NCI-H774 (cell line): ENCODE data around the gene CLRN1.
A peak's percentile ranks its signal among the peaks of the same experiment; 100 is the strongest.

Experiments
- DNase-seq: peaks from one replicate; lab custom pipeline; 2025; lab: John Stamatoyannopoulos, UW

The CLRN1 gene

DNA sequence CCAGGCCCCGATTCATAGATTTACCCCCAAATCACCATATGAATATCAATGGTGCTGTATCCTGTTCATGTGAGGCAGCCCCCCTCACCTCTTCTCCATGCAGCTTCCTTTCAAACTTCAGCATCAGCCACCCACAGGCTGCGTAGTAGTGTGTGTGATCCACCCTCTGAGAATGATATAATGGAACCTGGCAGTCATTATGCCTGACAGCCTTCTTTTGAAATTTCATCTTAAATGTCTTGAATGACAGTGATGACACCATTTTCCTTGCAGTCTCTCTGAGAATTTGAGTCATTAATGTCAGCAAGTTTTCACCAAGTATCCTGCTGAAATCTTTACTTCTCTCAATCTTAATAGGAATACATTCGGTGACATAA, 3.5 kb upstream of the CLRN1 start:
- DNase-seq = no peak

DNA sequence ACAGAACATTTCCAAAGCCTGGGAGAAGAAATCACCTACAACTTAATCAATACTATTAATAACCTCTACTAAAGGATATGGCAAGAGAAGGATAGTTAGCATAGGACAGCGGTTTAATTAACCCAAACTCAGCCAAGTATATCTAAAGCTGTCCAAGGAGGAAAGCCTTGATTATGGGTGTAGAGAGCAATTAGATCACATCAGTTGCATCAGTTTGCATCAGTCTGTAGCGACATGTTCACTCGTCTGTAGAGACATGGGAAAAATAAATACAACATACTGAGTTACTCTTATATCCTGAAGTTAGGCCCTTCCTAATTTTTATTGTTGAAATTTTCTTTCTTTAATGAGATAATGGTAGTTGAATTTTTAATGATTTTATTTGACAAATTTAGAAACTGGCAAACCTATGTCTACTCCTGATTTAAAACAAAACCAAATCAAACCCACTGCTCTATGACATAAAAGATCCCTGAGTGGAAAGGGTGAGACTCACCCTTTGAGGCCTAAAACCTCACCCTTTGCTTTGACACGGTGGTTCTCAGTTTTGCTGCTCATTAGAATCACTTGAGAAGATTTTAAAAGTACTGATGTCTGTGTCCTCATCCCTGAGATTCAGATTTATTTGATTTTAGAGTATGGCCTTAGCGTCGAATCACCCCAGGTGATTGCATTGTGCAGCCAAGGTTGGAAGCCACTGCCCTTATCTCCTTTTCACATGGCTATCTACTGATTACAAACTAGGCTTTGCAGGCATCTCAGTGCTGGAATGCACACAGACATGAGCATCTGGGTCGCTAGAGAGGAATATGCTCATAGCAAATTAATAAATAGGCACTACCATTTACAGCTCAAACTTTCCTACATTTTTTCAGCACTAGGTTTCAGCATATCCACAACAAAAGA, 2.8 kb upstream of the CLRN1 start:
- no peak for DNase-seq

DNA sequence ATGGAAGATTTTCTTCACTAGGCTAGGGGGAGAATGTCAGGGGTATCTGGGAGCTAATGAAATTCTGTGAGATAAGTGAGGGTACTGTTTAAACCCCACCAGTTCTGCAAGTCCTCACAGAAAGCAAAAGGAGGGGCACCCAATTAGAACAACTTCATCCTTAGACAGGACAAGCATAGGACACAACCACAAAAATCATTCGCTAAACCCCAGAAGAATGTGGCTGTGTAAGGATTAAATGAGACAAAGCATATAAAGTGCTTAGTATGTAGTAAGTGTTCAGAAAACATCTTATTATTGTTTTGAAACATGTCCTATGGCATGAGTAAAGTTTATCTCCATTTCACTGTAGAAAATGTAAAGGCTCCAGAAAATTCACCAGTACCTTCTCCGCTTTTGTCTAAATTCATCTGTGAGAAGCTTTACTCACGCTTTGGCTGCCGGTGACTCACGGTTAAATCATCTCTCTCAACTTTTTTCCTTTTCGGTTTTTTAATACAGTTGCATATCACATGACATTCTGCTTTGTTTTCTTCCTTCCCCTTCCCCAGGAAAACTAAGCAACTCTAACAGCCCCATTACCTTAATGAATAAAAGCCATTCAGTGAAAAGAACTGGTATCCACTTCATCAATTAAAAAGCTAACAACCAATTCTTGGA, 1.7 kb downstream of the CLRN1 start:
- DNase-seq = no peak

DNA sequence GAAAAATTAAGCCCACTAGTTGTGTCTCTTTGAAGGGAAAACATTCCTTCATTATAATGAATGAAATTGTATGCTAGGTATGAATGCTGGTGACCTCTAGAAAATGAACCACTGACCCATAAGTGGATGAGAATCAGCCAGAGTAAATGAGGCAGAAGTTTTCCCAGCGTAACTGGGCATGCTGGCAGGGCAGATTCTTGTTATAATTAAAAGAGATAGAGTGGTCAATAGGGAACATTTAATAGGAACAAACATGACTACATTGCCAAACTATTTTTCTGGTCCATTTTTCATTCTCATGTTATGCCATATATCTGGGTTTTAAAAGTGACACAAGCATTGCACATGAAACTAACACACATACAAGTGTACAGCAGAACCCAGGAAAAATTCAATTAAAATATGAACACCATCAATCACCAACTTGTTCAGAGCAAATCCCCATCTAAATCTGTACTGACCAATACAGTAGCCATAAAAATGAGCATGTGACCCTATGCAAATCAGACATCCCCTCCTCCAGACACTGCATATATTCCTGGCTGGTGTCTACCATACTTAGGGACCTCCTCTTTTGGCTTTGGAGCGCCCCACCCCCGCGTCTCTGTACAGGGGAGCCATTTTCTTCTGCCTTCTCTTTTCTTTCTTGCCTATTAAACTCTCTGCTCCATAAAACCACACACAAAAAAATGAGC, 4.0 kb downstream of the CLRN1 start:
- DNase-seq = no peak

DNA sequence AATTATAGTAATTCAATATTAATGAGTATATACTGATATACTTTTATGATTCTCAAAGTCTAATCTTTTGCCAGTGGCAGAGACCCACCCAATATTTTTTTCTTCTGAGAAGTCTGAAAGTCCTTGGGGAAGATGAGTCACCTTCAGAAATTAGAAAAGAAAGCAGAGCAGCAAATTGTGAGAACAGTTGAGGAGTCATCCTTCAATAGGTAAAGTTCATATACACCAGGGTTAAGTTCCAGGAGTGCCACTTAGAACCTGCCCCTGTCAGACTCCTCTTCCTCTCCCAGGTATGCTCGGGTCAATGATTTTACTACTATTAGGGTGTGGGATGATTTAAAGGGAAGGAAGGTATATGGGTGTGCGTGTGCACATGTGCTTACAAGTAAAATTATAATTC, 7.1 kb downstream of the CLRN1 start:
- DNase-seq = no peak

DNA sequence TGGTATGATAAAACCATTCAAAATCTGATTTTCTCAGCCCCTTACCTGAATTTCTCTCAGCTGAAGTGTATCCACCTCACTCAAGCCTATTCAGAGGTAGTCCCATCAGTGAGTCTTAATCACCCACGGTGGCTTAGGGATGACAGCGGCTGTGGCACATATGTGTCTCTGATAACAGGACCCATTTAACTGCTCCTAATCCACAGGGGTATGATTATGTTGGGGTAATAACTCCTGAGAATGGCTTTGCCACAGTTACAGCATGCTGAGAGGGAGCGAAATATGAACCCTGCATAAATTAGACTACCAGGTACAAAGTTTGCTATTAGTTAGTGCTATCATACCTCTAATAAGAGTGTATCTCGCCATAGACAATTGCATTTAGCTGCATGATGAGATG, 10.6 kb downstream of the CLRN1 start:
- no peak for DNase-seq

DNA sequence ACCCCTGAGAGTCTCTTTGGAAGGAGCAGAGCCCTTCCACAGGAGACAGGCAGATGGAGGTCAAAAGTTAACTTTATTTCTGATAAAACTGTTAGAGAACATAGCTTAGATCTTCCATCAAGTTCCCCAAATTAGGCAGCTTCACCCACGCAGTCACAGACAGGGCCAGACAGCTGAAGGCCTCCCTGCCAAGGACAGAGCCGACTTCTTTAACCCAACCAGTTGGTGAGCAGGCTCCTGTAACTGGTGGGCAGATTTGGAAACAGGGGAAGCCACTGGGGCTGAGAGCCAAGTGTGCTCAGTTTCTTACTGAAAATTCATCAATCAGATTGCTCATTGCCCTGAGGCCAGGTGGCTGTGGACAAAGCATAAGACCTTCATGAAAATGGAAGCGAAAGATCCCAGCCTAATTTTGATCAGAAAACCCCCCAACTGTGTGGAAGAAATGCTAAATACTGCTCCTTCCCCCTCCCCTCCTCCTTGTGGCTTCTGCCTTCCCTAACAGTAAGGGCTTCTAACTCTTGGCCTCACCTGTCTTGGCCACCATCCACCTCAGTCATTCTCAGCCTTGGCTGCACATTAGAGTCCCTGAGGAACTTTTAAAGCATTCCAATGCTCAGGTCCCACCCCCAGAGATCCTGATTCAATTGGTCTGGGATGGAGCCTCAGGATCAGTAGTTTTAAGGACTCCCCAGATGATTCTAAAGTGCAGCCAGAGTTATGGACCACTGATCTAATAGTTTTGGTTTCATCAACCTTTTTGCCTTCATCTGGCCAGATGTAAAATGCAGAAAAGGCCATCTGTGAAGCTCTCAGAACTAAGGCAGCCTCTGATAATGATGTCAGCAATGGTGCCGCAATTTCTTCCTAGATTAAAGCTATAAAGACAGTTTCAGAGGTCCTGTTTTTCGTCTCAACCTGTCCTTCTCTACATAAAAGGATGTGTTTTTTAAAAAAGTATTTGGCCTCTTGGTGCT, 11.5 kb downstream of the CLRN1 start:
- DNase-seq = no peak

DNA sequence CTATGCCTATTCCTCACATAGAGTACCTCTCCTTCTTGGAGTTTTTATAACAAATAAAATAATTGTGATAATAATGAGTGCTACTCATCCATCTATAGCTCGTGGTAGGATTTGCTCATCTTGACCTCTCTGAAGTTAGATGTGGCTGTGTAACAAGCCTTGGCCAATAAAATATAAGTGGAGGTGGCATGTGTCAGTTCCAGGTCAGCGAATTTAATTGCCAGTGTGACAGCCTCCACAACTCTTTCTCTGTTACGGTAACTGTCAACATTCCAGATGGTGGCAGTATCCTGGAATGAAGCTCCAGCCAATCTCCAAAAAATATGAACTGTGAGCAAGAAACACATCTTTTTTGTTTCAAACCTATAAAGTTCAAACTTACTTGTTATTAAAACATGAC, 13.8 kb downstream of the CLRN1 start:
- DNase-seq = no peak

DNA sequence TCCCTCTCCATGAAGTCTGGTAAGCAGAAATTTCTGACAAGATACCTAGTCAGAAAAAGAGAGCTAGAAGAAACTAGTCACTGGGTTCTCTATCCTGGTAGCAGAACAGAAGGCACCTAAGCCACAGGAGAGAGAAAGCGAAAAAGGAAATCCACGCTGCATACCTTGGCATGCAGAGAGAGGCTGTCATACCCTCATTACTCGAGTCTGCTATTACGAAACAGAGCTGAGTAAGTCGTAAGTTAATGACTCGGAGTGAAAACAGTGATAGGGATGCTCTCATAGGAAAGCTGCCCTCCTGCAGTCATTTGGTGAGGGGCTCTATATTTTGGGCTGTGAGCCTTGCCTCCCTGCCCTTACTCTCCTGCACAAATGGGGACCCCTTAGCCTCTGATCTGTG, 16.2 kb downstream of the CLRN1 start:
- no peak for DNase-seq

DNA sequence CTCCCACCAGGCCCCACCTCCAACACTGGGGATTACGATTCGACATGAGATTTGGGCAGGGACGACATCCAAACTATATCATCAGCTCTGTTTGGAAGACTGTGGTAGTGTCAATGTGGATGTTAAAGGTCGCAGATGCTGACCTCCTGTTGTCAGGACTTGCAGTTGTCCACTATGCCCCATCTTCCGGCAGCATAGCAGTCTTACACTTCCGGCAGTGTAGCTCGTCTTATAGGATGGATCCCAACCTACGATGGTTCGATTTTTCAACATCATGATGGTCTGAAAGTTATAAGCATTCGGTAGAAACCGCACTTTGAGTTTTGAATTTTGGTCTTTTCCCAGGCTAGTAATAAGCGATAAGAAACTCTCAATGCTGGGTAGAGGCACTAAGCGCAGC, 20.6 kb downstream of the CLRN1 start:
- no peak for DNase-seq

DNA sequence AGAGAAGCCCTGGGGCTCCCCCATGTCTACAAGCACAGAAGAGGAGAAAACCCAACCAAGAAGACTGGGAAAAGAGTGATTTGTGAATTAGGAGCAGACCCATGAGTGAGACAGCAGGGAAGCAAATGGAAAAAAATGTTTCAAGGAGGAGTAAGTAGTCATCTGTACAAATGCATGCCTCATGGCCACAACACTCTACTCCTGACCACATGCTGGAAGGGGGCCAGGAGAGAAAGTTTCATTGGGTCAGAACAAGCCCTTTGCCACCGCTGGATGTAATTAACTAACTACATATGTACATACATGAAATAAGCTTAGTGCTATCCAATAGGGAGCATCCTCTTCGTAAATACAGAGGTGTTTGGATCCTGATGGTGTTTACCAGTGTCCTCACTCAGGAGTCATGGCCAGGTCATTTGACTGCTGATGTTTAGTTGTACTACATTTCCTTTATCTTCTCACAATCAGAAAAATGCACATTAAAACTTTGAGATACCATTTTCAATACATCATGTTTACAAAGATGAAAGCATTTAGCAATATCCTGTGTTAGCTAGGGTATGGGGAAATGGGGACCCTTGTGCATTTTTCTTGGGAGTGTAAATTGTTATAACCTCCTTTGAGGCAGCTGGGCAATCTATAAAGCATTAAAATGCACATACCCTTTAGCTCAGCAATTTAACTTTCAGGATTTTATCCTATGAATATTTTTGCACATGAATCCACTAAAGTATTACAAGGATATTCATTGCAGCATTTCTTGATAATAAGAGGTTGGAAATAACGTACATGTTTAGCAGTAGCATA, 27.1 kb downstream of the CLRN1 start:
- no peak for DNase-seq

DNA sequence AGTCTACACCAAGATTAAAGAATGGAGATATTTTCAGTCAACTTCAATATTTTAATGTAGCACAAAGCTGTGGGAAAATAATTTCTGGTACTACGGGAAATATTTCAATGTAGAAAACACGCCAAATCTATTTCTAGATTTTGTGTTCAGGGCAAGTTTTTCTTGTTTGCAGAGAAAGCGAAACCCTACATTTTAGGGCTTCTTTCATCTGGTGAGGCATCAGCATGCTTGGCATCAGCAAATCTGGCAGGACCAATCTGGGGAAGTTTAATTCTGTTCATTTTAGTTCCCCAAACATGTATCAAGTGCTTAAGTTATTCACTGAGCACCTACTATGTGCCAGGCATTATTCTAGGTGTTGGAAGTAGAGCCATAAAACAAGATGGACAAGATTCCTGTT, 30.3 kb downstream of the CLRN1 start:
- no peak for DNase-seq

DNA sequence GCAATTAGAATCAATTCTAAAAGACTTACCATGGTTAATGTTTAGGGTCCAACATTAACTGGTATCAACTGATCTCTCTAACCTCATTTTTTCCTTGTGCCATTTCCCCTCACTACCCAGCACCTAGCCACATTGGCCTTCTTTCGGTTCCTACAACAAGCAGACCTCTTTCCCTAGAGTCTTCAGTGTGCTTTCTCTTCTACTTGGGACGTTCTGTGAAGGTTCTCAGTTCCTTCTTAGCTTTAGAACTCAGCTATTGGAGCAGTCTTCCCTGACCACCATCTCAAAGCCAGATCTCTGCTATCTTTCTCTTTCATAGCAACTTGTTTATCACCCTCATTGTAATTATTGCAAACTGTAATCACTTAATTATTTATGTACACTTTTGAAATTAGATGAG, 35.8 kb downstream of the CLRN1 start:
- no peak for DNase-seq

DNA sequence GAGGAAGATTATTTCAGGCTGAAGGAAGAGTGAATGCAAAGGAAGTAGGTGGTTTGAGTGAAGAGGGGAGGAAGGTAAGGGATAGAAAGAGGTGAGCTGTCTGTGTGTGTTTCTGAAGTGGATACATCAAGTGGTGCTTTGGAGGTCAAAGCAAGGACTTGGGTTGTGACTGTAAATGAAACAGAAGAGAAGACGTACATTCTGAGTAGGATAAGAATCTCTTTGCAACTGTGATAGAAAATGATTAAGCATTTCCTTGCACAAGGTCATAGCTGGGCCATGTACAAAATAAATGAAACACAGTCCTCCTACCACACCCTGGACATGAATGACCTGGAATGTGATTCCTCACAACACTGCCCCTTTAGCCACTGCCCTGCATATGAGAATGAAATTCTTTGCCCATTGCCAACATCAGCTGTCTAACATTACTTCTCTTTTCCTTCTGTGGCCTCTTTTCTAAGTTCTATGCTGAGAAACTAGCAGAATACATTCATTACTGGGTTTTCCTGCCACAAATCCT, 39.0 kb downstream of the CLRN1 start:
- DNase-seq = no peak

DNA sequence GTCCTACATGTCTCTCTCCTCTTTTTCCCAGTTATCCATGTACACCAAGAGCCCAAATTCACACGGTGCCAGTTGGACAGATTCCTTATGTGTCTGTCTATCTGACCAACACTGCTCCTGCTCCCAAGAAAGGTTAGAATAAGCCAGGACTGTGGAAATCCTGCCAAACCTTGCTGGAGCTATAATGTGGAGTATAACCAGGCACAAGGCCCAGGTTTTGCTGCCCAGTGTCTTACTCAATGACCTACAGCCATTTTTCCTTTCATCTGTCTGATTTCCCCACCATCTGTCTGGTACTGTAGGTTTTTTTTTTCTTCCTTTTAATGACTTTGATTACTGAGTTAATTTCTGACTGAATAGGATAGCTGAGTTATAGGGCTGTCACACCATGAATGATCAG, 40.8 kb downstream of the CLRN1 start:
- DNase-seq = no peak

DNA sequence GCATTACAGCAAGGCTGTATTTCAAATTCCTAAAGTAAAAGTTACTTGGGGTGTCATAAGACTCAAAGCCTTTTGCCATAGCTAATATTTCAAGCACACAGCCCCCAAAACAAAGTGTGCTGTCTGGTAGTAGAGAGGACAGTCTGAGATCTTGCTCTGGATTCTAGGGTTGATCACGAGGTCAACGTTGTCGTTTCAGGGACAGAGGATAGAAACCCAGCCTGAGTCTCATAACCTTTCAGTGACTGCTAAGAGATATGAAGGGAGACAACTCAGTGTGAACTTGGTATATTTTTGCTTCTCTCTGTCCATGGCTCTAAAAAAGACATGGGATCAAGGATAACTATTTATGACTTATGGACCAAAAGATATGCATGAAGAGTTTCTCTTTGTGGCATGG, 41.7 kb downstream of the CLRN1 start:
- DNase-seq = no peak

DNA sequence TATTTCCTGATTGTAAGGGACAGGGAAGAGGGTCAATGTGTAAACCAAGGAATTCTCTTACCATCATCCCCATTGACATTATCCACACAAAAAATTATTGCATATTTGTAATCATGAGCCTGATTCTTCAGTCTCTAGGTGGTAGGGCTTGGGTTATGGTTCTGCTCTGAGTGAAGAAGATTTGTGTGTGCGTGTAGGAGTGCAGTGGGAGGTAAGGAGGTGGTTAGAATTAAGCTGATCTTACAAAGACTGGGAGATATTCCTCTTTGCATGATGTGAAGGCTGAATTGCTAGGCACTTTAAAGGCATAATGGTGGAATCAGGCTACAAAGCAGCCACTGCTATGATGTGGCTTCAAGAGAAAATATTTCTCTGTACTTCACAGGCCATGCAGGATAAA, 44.3 kb downstream of the CLRN1 start:
- DNase-seq = no peak

DNA sequence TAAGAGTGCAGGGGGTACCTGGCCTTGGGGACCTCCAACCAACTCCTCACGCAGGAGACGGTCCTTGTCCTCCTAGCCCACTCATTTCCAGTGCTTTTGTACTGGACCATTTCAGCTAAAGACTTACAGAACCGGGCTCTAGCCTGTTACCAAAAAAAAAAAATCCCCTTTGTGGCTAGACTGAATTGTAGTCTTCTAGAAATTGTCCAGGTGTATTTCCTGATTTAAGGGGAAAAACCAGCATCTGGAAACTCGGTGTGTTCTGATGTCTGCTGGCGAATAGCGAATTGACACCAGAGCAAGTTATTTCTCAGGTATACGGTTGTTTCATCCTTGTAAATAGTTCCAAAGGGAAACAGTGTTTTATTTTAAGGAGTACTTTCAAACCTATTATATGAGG, 46.2 kb downstream of the CLRN1 start:
- DNase-seq = no peak

DNA sequence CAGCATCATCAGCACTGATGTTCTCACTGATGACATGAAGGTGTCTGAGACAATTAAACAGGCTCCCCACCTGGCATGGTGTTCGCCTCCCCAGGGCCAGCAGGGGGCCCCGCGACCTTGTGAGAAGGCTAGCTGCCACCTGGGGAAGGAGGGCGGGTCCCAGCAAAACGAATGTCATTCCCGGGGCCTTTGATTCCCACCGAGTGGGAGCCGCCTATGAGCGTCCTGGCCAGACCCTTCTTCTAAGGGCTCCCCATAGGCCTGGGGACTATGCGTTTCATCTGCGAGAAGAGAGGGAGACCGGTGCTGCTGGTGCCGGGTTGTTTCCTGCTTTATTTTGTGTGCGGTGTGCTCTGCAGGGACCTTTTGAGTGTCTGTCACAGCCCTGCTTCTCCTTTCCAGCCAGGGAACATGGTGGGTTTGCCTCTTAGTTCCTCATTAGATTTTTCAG, 46.8 kb downstream of the CLRN1 start:
- DNase-seq = peak; percentile 78

DNA sequence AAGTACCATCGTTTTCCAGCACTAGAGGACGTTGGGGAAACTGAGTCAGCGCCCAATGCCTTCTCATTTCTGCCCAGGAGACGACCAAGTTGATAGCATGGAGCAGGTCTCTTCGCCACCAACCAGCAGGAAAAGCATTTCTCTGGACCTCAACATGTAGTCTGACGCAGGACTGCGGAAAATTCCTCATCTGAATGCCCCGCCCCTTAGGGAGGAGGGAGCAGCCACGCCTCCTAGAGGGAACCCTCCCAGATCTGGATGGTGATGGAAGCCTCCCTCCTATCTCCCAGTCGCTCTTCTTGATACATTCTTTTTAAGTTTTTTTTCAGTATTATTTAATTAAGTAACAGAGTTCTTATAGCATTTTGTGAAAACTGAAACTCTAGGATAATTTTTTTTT, 49.9 kb downstream of the CLRN1 start:
- DNase-seq = no peak

DNA sequence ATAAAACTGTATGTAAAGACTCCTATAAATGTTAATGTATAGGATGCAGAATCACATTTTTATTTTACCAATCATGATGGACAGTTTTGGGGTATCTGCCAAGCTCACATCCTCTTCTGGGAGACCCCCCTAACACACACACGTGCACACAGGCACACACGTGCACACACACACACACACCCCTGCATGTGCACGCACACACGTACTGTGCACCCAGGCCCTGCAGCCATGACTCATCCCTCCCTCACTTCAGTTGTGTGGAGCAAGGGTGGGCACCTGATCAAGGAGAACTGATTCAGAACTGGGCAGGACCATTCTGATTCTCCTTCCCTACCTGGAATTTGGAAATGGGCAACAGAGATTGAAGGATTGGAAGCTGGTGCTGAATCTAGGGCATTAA, 51.3 kb downstream of the CLRN1 start:
- DNase-seq = no peak
